NCI-H1436 (cell line): ENCODE measurements around the gene OSCAR.
A peak's percentile ranks its signal among the peaks of the same experiment; 100 is the strongest.

Experiments
- DNase-seq: peaks from one replicate; lab custom pipeline; 2025; lab: John Stamatoyannopoulos, UW

OSCAR gene

GRCh38 chr19:54100561-54100960, at the start of gene OSCAR:
OSCAR (minus strand) TSS chr19:54100803; CDS start chr19:54100792, 11 bp downstream.
- no peak for DNase-seq

GRCh38 chr19:54149021-54149812, 48.6 kb upstream of the OSCAR start:
- no peak for DNase-seq

DNA sequence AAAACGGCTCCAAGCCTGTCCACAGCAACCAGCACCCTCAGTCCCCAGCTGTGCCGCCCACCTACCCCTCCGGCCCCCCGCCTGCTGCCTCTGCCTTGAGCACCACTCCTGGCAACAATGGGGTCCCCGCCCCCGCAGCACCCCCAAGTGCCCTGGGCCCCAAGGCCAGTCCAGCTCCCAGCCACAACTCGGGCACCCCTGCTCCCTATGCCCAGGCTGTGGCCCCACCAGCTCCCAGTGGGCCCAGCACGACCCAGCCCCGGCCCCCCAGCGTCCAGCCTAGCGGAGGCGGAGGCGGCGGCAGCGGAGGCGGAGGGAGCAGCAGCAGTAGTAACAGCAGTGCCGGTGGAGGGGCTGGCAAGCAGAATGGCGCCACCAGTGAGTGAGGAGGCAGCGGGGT, 47.6 kb upstream of the OSCAR start:
- DNase-seq, result no peak

DNA sequence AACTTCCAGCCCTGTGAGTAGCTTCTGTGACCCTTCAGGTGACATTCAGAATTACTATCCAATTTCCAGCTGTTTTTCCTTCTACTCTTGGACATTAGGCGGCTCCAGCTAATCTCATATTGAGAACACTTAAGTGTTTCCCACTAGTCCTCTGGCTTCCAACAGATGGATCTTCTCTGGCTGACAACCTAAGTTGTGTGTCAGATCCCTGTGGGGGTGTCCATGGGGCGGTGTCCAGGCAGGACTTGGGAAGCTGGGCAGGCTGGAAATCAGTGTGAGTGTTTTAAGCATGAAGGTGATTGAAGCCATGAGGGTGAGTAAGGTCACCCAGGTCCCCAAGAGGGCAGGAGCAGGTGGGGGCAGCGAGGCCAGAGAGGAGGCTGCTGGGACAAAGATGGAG, 47.1 kb upstream of the OSCAR start:
- DNase-seq, result no peak

GRCh38 chr19:54145541-54146158, 45.0 kb upstream of the OSCAR start:
- no peak for DNase-seq

GRCh38 chr19:54142166-54142780, 41.7 kb upstream of the OSCAR start:
- DNase-seq, result no peak

DNA sequence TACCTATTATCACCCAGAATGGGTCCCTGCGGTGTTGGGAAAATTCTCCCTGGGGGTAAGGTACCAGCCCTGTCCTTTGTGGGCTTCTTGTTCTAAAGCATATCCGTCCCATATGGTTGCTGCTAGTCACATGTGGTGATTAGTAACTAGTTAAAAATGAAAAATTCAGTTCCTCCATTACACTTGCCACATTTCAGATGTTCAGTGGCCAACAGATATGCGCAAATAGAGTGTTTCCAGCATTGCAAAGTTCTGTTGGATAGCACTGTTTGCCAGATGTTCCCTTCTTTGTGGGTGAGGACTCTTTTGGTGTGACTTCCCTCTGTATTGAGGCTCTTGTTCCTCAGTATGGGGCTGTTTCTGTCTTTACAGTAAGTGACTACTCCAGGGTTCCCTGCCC, 40.8 kb upstream of the OSCAR start:
- no peak for DNase-seq

DNA sequence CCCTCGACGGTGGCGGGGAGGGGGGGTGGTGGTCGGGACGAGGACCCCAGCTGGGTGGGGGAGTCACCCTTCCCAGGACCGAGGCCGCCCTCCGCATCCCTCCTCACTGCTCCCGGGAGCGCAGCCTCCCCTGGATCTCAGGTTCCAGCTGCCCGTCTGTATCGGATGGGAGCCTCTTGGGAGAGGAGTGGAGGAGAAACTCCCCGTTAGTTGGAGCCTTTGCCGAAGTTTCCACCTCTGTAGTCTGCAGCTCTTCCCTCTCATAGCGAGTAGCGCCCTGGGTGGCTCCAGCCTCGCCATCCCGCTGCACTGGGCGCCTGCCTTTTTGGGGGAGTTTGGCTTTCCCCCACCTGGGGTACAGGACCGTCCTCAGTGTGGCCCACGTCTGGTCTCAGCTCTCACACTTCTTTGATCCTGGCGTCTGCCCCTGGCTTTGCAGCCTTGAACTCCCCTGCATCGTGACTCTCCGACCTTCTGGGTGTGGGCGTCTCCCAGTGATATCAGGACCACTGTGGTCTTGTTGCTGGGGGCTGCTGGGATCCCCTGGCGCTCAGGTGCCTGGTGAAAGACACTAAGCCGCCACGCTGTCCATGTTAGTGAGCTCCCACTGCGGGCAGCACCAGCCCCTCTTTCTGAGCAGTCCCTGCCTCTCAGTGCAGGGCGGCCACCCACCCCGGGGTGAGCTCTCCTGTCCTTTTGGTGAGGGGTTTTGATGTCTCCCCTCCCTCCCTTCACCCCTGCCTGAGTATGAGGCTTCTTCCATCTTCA, 38.1 kb upstream of the OSCAR start:
- DNase-seq, result no peak

- no peak for DNase-seq
Observed at GRCh38 chr19:54137699-54138488, 37.3 kb upstream of the OSCAR start, which contains the start of gene CNOT3. CNOT3 (plus strand) TSS chr19:54137762; CDS start chr19:54142979, 5,217 bp downstream.

- peak; percentile 100 for DNase-seq
Observed at GRCh38 chr19:54136864-54137698, 36.5 kb upstream of the OSCAR start.

DNA sequence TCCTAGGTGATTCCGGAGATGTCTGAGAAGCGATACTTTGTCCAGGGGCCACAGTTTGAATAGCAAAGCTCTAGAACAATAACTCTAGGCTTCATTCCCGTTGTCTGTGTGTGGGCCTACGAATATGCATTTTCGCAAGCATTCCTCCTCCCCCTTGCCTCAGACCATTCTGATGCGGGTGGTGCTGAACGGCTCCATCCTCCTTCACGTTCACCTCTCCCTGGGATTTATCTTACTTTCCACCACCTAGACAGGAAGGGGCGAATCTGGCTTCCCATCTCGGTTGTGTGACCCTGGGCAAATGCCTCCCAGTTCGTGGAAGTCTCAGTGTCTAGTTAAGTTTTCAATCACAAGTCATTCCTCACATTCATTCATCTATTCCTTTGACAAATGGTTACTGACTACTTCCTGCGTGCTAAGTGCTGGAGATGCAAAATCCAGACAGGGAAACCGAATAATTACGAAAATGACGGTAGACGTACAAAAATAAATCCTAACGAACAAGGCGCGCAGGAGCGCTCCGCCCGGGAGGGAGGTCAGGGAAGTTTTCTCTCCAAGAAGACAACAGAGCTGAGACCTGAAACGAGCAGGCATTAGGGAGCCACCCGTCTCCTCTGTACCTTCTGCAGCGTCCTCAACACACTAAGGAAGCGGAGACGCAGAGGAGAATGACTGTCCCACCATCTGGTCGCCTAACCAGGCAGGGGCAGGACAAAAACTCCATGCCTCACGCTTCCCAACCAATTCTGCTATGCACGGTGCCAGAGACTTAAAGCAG, 35.7 kb upstream of the OSCAR start:
- no peak for DNase-seq

GRCh38 chr19:54133957-54134590, 33.5 kb upstream of the OSCAR start:
- DNase-seq, result no peak

- peak; percentile 92 for DNase-seq
Observed at GRCh38 chr19:54133312-54133956, 32.8 kb upstream of the OSCAR start.

DNA sequence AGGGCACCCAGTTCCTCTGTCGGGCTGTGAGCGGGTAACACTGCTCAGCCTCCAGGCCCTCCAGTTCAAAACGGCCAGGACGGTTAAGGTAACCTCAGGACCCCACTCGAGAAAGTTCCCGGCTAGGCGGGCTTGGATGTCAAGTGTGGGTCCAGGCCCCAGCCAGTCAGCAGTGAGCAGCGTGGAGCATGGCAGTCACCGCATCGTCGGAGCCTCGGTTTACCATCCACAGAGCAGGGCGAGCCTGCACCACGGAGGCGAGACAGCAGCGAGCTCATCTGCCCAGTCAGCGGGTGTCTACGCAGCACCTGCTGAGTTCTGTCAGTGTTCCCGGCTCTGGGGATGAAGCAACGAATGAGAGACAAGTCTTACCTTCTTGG, 29.0 kb upstream of the OSCAR start:
- no peak for DNase-seq

DNA sequence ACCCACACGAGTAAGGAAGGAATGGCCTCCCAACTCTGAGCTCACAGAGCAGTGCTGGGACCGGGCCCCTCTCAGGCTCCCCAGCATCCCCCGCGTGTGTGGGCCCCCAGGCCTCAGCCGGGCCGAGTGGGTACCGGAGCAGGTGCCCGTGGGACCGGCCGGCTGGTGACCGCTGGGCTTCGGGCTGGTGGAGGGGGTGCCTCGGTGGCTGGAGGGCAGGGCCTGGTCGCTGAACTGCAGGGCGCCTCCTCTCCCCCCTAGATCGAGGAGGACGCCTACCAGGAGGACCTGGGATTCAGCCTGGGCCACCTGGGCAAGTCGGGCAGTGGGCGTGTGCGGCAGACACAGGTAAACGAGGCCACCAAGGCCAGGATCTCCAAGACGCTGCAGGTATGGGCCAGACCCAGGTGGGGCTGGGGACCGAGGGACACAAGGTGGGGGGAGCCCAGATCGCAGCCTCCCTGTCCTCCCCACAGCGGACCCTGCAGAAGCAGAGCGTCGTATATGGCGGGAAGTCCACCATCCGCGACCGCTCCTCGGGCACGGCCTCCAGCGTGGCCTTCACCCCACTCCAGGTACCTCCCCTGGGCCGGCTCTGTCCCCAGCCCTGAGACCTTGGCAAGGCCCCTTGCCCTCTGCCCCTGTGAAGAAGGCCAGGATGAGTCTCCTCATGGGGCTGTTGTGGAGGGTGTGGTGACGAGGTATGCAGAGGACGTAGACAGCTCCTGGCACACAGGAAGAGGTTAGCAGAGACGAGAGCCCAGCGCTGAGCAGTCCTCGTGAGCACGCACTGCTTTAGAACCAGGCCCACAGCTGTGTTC, 28.4 kb upstream of the OSCAR start:
- DNase-seq, result no peak

GRCh38 chr19:54128441-54128725, 27.8 kb upstream of the OSCAR start:
- DNase-seq, result no peak

DNA sequence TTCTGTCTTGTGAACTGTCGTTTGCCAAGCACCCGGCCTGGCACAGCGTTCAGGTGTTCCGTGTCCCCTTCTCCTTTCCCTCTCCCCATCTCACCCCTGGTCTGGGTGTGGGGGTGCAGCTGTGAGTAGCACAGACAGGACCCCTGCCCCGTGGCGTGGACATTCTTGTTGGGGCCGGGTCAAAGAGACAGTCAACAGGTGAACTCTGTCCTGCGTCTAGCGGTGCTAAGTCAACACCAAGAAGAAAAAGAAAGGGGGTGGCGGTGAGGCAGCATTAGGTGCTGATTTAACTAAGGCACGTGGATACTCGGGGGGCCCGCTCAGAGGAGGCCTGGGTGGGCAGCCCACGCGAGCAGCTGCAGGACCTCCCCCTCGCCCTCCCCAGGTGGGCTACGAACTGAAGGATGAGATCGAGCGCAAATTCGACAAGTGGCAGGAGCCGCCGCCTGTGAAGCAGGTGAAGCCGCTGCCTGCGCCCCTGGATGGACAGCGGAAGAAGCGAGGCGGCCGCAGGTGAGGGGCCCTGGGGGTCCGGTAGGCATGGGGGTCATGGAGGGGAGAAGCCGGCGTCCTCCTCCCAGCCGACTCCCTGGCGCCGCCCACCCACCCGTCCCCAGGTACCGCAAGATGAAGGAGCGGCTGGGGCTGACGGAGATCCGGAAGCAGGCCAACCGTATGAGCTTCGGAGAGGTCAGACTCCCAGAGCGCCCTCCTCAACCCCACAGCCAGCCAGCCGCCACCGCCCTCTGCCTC, 27.3 kb upstream of the OSCAR start:
- no peak for DNase-seq
